SIG-M5 treated with dmso at 0.1 percent for 504 hours (cell line): ENCODE data around the gene FANCD2.
"Not testable (repeated sequence)": the region's sequence is repeated elsewhere in the genome, so short reads cannot be mapped to it uniquely, and the experiment has no call there.

Experiments
- DNase-seq: peaks from one replicate; lab custom pipeline; 2025; ENCODE audit not compliant: unreplicated experiment; lab: John Stamatoyannopoulos, UW

Gene FANCD2

DNA sequence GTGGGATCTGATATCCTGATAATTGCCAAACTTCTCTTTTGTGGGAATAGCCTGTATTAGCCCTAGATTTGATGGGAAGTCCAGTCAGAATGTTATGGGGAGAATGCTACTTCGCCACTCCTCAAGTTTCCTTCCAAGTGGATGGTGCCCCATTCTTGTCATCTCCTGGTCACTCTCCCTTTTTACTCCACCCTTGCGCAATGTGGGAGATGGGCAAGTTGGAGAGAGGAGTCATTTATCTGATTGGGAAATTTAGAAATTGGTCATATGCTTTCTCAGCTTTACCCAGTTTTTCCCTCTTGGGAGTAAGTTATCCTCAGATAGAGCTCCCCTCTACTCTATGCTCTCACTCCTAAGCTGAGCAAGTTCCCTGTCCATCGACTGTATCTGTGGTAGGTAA lies 67.4 kb downstream of the FANCD2 start:
- no peak for DNase-seq

DNA sequence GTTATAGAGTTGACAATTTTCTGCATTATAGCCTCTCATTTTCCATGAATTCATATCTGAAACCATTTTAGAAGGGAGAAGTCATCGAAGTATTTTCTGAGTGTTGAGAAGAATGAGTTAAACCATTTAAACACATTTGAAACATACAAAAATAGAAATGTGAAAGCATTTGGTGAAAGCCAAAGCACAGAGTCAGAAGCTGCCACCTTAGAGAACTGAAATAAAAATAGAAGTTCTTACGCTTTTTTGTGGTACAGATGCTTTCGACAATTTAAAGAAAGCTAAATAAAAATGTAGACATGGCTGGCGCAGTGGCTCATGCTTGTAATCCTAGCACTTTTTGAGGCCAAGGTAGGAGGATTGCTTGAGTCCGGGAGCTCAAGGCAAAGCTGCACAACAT lies 72.8 kb downstream of the FANCD2 start:
- no peak for DNase-seq

DNA sequence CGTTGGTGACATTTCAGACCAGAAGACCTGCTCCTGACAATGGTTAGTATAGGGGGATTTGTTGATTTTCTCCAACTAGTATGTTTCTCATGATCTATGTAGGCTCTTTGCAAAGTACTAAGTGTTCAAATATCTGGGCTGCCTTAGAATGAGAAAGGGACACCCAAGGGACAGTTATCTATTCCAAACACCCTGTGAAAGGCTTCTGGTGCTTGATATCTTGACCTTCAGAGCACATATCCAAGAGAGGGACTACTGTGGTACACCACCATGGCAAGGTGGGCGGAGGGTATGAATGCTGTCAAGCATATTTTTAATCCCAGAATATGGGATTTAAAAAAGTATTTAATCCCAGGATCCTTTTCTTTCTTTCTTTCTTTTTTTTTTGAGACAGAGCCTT lies 80.7 kb downstream of the FANCD2 start:
- no peak for DNase-seq

DNA sequence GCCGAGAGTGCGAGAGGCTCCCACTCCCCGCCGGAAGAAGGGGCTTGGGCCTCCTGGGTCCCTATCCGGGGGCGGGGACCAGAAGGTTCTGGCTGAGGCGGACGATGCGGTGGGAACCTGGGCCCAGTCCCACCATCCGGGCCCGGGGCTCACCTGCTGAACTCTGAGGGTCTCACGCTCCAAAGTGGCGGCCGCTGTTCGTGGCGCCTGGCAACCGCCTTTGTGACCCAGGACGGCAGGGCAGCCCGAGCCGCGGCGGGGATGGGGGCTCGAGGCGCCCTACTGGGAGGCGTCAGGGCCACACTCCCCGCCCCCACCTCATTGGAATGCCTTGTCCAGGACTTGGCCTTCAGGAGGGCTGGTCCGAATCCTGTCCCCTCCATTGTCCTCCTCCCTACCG lies 81.9 kb downstream of the FANCD2 start, which contains the start of gene FANCD2OS:
TSS of gene FANCD2OS (minus strand) at position 165 of the 400 bp plus-strand sequence. CDS start 3,481 bp downstream, outside the sequence.
- DNase-seq: no peak

DNA sequence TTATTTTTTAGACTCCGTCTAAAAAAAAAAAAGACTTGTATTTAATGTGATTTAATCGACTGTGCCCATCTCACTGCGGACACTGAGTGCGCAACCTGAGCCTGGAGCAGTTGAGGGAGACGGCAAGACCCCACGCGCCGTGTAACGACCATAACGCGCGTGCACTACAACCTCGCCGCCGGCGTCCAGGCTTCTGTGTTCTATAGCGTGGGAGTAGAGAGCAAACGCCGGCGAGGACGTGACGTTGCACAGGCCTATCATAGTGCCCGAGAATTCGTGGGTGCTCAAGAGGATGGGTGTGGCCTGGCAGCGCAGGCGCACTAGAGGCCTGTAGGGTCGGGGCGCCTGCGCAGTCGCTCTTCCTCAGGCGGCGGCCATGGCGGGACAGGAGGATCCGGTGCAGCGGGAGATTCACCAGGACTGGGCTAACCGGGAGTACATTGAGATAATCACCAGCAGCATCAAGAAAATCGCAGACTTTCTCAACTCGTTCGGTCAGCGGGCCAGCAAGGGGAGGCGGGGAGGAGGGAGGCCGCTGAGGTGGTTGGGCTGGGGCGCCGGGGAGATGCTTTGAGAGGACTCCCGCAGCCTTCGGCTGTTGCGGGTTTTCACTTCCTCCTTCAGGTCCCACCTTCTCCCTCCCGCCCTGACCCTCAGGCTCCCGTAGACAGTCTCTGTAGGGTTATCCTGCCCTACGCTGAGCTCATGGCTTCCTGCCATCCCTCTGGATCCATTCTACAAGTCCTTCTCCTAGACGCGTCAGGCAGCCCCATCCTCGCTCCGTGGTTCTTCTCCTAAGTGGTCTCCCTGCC lies 89.3 kb downstream of the FANCD2 start, which contains the start of gene BRK1:
TSS of gene BRK1 (plus strand) at position 350 of the 812 bp plus-strand sequence. CDS start at position 377, 27 bp downstream.
- DNase-seq: peak; percentile 99

DNA sequence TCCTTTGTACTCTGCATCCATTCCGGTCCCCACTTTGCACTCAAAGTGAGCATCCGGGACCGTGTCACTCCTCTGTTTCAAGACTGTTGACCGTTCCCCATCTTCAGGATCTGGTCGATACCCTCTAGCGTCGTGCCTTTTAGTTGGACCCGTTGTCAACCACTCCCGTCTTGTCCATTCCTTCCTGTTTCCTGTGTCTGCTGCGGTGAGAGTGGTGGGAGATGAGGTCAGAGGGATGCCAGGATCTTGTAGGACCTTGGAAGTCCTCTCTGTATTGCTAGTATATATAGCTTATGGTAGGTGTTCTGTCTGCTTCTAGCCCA lies 89.9 kb downstream of the FANCD2 start:
- peak; percentile 66 for DNase-seq

DNA sequence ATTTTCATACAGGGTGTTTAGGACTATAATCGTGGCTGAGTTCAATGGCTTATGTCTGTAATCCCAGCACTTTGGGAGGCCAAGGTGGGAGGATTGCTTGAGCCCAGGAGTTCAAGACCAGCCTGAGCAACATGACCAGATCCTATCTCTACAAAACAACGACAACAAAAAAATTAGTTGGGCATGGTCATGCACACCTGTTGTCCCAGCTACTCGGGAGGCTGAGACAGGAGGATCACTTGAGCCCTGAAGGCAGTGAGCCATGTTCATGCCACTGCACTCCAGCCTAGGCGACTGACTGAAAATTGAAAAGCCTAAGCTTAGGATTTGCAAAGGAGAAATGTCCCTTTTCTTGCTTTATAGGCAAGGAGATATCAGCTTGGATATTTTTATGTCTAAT lies 90.7 kb downstream of the FANCD2 start:
- no peak for DNase-seq

DNA sequence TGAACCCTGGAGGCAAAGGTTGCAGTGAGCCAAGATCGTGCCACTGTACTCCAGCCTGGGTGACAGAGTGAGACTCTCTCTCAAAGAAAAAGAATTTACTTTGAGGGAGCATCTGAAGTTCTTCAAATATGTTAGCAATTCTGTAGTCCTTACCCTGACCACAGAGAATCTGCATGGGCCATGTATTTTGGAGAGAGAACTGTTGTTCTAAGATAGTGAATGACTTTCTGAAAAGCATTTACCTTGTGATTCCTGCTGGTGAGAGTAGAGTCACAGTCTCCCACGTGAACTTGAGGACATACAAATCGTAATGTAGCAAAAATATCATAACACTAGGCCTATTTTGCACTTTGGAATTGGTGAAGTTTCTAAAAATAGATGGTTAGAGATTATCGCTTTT lies 93.1 kb downstream of the FANCD2 start:
- no peak for DNase-seq

DNA sequence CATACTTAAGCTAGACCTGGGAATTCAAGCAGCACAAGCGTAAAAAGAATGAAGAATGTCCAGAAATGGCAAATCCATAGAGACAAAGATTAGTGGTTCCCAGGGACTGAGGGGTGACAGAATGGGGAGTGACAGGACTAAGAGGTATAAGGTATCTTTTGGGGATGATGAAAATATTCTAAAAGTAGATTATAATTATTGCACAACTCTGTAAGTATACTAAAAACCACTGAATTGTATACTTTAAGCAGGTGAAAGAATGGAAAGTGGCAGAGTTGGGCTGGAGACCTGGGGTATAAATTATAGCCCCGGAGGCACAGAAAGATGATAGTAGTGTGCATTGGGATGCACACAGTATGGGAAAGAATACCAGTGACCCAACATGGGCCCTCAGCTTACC lies 94.8 kb downstream of the FANCD2 start:
- no peak for DNase-seq

DNA sequence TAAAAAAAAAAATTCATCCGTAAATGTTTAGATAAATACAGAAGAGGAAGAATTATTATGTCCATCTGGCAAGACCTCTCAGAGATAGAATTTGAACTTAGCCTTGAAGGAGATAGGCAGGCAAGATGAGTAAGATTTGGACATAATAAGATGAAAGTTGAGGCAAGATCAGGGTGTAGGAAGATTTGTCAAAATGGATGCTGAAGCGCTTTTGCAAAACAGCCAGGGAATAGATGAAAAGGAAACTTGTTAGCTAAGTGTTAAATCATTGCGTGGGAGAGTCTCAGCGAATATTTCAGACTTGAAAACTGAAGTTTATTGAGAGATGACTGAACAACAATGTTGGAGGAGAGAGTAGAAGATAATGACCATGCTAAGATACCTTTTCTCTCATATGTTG lies 96.5 kb downstream of the FANCD2 start:
- DNase-seq: no peak

DNA sequence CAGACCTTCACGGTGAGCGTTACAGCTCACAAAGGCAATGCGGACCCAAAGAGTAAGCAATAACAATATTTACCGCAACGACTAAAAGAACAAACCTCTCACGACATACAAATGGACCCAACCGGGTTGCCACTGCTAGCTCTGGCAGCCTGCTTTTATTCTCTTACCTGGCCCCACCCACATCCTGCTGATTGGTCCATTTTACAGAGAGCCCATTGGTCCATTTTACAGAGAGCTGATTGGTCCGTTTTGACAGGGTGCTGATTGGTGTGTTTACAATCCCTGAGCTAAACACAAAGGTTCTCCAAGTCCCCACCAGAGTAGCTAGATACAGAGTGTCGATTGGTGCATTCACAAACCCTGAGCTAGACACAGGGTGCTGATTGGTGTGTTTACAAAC lies 109.6 kb downstream of the FANCD2 start:
- not testable (repeated sequence) for DNase-seq

DNA sequence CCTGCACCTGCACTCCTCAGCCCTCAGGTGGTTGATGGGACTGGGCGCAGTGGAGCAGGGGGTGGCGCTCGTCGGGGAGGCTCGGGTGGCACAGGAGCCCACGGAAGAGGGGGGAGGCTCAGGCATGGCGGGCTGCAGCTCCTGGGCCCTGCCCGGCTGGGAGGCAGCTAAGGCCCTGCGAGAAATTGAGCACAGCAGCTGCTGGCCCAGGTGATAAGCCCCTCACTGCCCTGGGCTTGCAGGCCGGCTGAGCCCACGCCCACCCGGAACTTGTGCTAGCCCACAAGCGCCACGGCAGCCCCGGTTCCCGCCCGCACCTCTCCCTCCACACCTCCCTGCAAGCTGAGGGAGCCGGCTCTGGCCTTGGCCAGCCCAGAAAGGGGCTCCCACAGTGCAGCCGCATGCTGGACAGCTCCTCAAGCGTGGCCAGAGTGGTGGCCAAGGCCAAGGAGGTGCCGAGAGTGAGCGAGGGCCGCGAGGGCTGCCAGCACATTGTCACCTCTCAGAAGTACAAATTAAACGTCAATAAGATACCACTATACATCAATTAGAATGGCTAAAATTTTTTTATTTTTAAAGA lies 110.3 kb downstream of the FANCD2 start:
- DNase-seq: no peak

DNA sequence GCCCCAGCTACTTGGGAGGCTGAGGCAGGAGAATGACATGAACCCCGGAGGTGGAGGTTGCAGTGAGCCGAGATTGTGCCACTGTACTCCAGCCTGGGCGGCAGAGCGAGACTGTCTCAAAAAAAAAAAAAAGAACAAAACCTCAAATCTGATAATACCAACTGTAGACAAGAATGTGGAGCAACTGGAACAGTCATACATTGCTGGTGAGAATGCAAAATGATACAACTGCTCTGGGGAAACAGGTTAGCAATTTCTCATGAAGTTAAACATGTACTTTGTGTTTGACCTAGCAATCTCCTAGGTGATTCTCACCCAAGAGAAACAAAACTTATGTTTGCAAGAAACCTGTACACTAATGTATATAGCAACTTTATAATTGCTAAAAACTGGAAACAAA lies 110.9 kb downstream of the FANCD2 start:
- DNase-seq: peak; percentile 61

DNA sequence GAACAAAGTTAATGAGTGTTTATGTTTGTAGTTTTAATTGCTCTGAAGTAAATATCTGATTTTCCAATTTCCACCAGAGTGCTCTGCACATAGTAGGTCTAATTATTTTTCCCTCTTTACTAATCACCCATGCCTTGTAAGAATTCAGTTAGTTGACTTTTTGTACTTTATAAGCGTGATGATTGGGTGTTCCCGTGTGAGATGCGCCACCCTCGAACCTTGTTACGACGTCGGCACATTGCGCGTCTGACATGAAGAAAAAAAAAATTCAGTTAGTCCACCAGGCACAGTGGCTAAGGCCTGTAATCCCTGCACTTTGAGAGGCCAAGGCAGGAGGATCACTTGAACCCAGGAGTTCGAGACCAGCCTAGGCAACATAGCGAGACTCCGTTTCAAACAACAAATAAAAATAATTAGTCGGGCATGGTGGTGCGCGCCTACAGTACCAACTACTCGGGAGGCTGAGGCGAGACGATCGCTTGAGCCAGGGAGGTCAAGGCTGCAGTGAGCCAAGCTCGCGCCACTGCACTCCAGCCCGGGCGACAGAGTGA lies 114.8 kb downstream of the FANCD2 start:
- no peak for DNase-seq

DNA sequence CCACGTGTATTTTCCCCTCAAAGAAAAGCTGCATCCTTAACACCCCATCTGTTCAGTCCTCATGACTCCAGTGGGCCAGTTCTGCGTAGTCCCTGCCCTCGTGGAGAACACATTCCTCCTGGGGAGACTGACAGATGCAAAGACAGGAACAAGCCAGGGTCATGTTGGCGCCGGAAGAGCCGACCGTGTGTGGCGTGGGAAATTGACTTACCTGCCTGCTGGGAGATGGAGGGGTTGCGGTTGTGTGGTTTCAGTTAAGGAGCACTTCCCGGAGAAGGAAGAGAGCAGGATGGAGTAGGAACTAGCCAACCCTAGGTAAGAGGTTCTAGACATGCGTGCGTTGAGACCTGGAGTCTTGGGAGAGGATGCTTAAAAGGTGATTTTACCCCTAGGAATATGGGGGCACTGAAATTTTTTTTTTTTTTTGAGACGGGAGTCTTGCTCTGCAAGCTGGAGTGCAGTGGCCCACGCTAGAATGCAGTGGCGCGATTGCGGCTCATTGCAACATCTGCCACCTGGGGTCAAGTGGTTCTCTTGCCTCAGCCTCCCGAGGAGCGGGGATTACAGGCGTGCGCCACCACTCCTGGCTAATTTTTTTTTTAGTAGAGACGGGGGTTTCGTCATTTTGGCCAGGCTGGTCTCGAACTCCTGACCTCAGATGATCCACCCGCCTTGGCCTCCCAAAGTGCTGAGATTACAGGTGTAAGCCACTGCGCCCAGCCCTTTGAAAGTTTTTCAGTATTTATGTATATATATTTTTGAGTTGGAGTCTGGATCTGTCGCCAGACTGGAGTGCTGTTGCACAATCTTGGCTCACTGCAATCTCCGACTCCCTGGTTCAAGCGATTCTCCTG lies 116.7 kb downstream of the FANCD2 start:
- DNase-seq: peak; percentile 32

DNA sequence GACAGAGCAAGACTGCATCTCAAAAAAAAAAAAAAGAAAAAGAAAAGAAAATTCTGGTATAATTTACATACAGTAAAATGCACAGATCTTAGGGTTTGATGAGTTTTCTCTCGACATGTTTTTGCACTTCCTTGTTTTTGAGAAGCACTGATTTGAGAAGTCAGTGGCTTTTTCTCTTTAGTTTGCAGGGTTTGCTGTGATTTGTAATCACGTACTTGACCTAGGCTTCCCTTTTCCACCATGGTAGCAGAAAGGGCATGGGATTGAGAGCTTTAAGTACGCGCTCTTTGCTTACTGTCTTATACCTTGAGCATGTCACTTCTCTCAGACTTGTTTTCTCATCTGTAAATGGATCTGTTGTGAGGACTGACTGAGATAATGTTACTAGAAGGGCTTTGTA lies 119.4 kb downstream of the FANCD2 start:
- DNase-seq: no peak

DNA sequence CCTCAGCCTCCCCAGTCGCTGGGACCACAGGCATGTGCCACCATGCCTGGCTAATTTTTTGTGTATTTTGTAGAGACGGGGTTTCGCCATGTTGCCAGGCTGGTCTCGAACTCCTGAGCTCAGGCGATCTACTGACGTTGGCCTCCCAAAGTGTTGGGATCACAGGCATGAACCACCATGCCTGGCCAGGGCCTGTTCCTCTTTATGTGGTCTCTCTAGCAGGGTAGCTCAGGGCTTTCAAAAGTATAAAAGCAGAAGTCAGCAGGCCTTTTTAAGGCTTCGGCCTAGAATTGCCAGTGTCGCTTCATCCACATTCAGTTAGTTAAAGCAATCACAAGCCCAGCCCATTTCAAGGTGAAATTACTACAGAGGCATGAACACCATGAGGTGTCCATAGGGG lies 123.0 kb downstream of the FANCD2 start:
- DNase-seq: peak; percentile 80

DNA sequence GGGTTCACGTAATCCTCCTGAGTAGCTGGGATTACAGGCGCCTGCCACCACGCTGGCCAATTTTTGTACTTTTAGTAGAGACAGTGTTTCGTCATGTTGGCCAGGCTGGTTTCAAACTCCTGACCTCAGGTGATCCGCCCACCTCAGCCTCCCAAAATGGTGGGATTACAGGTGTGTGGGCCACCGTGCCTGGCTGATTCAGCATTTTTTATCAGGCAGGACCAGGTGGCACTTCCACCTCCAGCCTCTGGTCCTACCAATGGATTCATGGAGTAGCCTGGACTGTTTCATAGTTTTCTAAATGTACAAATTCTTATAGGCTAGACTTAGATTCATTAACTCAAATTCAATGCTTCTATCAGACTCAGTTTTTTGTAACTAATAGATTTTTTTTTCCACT lies 124.8 kb downstream of the FANCD2 start:
- no peak for DNase-seq
